ENCODE data around the gene BMP4. TPM values are rescaled to one million over a fixed set of nuclear protein-coding genes. Genes with fewer than 3 reads are reported as not detected.

Gene BMP4
- total and polyA plus RNA-seq, 8 donors = 14.0 to 98.4 (median 81.3) TPM

GRCh38 chr14:53958628-53959027, 2.0 kb upstream of the BMP4 start:
- intact Hi-C loops (cut with DNase I) = no loop called here
- no peak overlapping the region for H3K4me3 ChIP-seq
- H3K27me3 ChIP-seq = peaks cover 7 to 81% of the 10 kb centered on the region in 2 donors
- no peak for TF ChIP-seq CTCF (IDR thresholded peaks at IDR 0.05)
- no peak for DNase-seq
- H3K27ac ChIP-seq = no peak overlapping the region
- no peak for ATAC-seq
- H3K9me3 ChIP-seq = no peaks in the 10 kb centered on the region
- H3K36me3 ChIP-seq = no peaks in the 10 kb centered on the region
- peaks cover 3 to 30% of the 10 kb centered on the region in 2 donors for H3K4me1 ChIP-seq

GRCh38 chr14:53957739-53958138, 1.1 kb upstream of the BMP4 start:
- DNase-seq (no peak), ATAC-seq (no peak)
- H3K27me3 ChIP-seq = peaks cover 7 to 81% of the 10 kb centered on the region in 2 donors
- intact Hi-C loops (cut with DNase I) = no loop called here
- H3K27ac ChIP-seq = no peak overlapping the region
- peaks cover 0 to 31% of the 10 kb centered on the region in 2 donors for H3K4me1 ChIP-seq
- TF ChIP-seq CTCF (IDR thresholded peaks at IDR 0.05) = no peak
- H3K36me3 ChIP-seq = no peaks in the 10 kb centered on the region
- H3K4me3 ChIP-seq = no peak overlapping the region
- no peaks in the 10 kb centered on the region for H3K9me3 ChIP-seq

- peak; percentile 75 to 87 (median 86) for DNase-seq
- Histone ChIP-seq H3K4me3 (peak overlapping the region; percentile 52 to 61), H3K27me3 (peaks cover 7 to 78% of the 10 kb centered on the region in 2 donors), H3K4me1 (peaks cover 4 to 31% of the 10 kb centered on the region in 2 donors), H3K9me3 (no peaks in the 10 kb centered on the region), H3K27ac (peak overlapping the region; percentile 7 to 91), H3K36me3 (no peaks in the 10 kb centered on the region)
- intact Hi-C loops (cut with DNase I) = no loop called here
- TF ChIP-seq CTCF (IDR thresholded peaks at IDR 0.05) = no peak
- ATAC-seq = peak; percentile 63
These were observed 776 bp downstream of the BMP4 start for GRCh38 chr14:53955671-53956426.

GRCh38 chr14:53955229-53955556, 1.4 kb downstream of the BMP4 start:
- H3K27ac ChIP-seq = peak overlapping the region; percentile 83 to 91
- intact Hi-C loops (cut with DNase I) = no loop called here
- H3K36me3 ChIP-seq = no peaks in the 10 kb centered on the region
- peaks cover 7 to 80% of the 10 kb centered on the region in 2 donors for H3K27me3 ChIP-seq
- H3K4me3 ChIP-seq = peak overlapping the region; percentile 52 to 61
- H3K9me3 ChIP-seq = no peaks in the 10 kb centered on the region
- ATAC-seq (no peak), DNase-seq (no peak)
- peaks cover 4 to 31% of the 10 kb centered on the region in 2 donors for H3K4me1 ChIP-seq
- no peak for TF ChIP-seq CTCF (IDR thresholded peaks at IDR 0.05)

GRCh38 chr14:53954551-53955228, 1.9 kb downstream of the BMP4 start:
- H3K27ac ChIP-seq = peak overlapping the region; percentile 83 to 91
- no peaks in the 10 kb centered on the region for H3K36me3 ChIP-seq
- no peak for TF ChIP-seq CTCF (IDR thresholded peaks at IDR 0.05)
- peaks cover 7 to 83% of the 10 kb centered on the region in 2 donors for H3K27me3 ChIP-seq
- ATAC-seq (no peak), DNase-seq (peak in 3 of 4 donors; percentile 35 to 80 (median 47))
- H3K4me1 ChIP-seq = peaks cover 4 to 31% of the 10 kb centered on the region in 2 donors
- H3K4me3 ChIP-seq = peak overlapping the region; percentile 52 to 61
- intact Hi-C loops (cut with DNase I) = no loop called here
- H3K9me3 ChIP-seq = no peaks in the 10 kb centered on the region

Data from left lung (tissue), 10 donors.